ENCODE data around the gene DLGAP1.

Gene DLGAP1

DNA sequence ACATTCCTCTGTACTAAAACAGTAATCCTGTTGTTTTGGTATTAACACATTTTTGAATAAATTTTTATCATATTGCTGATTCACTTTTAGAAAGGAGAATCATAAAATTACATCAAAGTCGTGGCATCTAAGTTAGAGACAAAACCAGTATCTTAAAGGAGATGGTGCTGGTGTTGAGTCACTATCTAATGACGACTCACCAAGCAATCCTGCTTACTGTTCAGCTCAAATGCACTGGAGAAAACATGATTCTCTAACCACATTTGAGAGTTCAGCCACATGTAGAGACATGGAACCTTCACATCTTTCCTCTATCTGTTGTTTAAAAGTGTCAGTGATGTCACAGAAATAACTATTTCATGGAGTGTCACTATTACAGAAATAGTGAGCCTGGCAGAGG, 531.4 kb downstream of the DLGAP1 start:
- no peak for DNase-seq

GRCh38 chr18:3921826-3922225, 533.3 kb downstream of the DLGAP1 start:
- DNase-seq = no peak

DNA sequence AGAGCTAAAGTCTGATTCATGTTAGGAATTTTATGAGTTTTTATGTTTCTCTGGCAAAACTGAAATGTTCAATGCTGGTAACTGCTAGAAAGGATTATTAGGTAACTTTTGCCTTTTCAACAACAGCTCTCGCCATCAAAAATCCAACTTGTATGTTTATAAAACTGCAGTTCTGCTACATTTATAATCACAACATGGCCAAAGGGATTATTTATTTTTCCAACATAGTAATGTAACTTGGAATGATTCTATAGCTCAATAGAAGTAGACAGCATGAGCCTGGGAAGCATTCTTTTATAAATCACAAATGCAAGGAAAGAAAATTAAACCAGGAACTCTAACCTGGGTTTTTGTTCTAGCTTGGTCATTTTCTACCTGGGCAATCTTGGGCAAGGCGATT, 534.3 kb downstream of the DLGAP1 start:
- no peak for DNase-seq

DNA sequence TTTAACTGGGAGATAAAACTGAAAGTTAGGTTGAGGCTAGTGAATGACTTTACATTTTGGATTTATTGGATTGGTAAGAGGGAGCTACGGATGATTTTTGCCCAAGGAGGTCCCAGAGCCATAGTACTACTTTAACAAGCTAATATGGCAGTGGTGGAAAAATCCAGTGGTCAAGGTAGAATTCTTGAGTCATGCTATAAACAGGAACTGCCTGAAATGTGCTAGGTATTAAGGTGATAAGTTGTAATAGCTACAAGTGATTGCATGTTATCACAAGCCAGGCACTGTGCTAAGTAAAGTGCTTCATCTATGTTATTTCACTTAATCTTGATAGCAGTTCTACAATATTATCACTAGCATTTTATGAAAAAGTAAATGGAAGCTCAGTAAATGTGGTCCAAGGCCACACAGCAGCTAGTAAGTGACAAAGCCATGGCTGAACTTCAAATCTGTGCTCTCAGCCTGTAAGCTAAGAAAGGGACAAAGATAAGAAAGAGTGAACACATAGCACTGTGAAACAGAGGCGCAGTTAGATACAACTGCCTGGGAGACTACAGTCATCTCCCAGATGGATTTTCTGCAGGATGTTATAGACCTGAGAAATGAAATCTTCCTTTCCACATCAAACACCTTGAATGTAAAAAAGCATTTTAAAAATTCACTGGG, 535.6 kb downstream of the DLGAP1 start:
- no peak for DNase-seq

- DNase-seq = no peak
These were observed 539.0 kb downstream of the DLGAP1 start for GRCh38 chr18:3916082-3916481.

DNA sequence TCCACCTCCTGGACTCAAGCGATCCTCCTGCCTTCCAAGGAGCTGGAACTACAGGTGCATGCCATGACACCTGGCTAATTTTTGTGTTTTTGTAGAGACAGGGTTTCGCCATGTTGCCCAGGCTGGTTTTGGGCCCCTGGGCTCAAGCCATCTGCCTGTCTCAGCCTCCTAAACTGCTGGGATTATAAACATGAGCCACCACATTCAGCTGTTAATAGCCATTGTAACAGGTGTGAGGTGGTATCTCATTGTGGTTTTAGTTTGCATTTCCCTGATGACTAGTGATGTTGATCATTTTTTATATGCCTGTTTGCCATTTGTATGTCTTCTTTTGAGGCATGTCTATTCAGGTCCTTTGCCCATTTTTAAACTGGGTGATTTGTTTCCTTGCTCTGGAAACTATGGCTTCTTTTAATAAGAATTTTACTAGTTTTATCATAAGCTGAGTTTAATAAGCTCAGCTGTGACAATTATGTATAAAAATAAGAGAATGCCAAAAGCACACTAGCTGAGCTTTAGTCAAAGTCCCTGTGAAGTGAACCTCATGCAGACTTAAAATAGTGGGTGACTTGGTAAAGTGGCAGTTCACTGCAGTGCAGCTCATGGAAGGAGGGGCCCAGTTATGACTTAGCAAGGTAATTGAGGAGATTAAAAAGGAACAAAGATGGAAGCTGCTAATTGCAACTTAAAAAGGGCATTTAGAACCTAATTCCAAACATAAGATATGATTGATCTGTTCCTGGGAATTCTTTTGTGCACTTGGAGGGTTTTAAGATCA, 540.1 kb downstream of the DLGAP1 start:
- DNase-seq = no peak

DNA sequence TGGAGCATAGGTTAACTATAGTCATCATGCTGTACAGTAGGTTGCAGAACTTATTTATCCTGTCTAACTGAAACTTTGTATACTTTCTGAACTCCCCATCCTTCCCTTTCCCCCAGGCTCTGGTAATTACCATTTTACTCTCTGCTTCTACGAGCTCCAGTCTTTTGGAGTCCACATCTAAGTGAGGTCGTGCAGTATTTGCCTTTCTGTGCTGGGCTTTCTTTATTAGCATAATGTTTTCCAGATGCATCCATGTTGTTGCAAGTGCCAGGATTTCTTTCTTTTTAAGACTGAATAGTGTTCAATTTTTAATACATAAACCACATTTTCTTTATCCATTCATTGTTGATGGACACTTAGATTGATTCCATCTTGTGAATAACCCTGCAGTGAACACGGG, 541.0 kb downstream of the DLGAP1 start:
- DNase-seq = no peak

GRCh38 chr18:3912705-3913104, 542.4 kb downstream of the DLGAP1 start:
- DNase-seq = no peak

DNA sequence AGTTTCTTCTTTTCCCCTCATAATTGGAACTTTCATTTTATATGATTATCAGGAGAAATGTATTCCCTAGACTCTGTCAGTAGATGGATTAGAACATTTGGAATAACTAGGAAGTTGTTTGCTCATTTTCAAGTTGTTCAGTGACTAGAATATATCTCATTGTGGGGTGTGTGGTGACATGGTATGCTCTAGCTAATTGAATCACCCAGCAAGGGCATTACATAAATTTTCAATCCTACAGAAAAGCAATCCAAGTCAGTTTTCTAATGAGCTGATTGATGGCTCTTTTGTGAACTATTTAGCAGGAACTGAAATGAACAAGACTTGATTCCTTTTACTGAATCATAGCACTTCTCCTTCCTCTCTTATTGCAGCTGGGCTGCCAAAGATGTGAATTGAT, 543.7 kb downstream of the DLGAP1 start:
- DNase-seq = no peak

DNA sequence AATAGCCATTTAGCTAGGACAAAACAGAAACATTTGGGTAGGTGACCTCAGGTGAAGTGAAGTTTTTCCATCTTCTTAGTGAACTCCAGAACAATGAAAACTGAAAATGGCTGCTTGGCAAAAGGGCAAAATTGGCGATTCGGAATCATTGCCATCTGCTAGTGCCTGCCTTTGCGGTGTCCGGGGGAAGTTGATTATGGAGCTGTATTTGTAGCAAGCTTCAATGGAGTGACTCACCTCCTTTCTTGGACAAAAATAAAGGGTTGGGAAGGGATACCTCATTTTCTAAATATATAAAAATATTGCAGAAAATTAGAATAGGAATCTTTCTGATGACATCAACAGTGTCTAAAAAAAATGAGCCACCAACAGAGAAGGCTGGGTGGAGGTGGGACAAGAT, 544.6 kb downstream of the DLGAP1 start:
- DNase-seq = no peak

- DNase-seq = no peak
These were observed 547.2 kb downstream of the DLGAP1 start for GRCh38 chr18:3907955-3908354.

- DNase-seq = no peak
These were observed 548.9 kb downstream of the DLGAP1 start for GRCh38 chr18:3906116-3906750.

DNA sequence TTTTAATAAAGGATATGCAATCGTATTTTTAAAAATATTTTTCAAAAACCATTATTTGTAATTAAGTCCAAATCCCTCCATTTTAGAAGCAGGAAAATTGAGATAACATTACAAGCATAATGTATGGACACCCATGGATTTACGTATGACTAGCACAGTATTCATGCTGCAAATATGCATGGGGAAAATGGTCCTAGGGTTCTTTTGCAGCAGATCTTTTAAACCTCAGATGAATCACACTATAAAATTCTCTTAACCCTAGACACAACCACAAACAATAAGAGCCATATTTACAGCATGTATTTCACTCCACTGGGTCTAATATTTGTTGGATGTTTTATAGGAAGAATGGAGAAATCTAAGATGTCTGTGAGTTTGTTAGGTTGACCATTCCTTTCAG, 551.8 kb downstream of the DLGAP1 start:
- no peak for DNase-seq

GRCh38 chr18:3902676-3903075, 552.4 kb downstream of the DLGAP1 start:
- DNase-seq = no peak

- DNase-seq = no peak
These were observed 553.3 kb downstream of the DLGAP1 start for GRCh38 chr18:3901811-3902210.

DNA sequence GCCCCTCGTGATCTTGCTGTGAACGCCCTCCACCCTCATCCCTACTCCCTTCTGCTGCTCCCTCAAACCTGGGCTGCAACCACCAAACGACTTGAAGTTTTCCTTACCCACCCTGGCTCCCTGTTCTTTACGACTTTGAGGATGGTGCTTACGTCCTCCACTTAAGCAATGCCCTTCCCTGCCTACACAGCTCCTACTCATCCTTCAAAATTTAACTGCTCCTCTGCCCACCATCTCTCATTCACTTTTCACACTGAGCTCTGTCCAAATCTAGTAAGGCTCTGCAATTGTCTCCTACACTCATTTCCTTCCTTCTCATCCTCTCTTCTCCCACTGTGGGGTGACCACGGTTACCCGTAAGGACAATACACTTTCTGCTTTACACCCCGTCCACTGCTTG, 554.1 kb downstream of the DLGAP1 start:
- DNase-seq = no peak

- DNase-seq = no peak
These were observed 554.8 kb downstream of the DLGAP1 start for GRCh38 chr18:3900327-3900726.

DNA sequence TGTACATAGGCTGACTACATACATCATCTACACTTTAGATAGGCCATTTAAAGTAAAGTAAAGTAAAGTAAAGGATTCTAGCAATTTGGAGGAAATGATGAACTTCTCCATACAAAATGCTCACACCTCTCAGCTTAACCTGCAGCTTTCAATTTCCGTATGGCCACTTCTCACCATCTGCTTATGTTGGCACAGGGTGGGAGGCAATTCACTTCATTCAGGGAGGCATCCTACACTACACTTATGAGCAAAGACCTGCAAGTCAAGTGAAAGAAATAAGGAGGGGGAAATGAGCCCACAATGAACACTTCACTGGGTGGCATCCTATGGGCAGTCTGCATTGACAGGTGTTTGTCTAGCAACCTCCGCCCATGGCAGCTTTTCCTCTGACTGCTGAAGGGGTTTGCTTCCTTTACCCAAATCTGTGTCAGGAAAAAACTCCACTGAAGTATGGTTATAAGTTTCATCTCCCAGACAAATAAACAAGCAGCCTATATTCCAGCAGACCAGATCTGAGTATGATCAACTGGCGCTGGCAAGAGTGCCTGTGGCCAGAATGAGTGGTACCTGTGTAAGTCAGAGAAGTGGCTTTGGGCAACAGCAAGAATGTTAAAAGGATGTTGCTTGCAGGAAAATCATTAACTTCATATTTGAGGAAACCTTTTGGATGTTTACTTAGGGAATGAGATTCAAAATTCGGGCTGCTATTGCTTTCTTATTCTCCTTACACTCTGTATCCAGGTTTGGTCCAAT, 556.1 kb downstream of the DLGAP1 start:
- no peak for DNase-seq

DNA sequence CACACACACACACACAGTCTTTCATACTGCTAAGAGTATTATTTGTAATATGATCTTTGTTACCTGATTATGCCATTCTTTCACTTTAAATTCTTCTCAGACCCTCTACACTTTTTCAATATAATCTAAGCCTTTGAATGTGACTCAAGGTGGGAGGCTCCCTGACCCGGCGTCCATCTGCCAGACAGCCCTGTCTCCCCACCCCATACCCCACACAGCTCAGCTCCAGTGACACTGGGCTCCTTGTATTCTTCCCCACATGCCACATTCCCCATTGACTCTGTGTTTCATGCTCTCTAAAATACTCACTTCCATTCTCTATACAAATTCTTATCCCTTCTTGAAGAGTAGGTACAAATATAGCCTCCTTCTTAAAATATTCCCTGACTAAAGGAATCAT, 563.0 kb downstream of the DLGAP1 start:
- DNase-seq = no peak

GRCh38 chr18:3891245-3891644, 563.9 kb downstream of the DLGAP1 start:
- no peak for DNase-seq

GRCh38 chr18:3889803-3890202, 565.3 kb downstream of the DLGAP1 start:
- no peak for DNase-seq

- no peak for DNase-seq
These were observed 566.0 kb downstream of the DLGAP1 start for GRCh38 chr18:3889121-3889520.

GRCh38 chr18:3886575-3887322, 568.4 kb downstream of the DLGAP1 start:
- DNase-seq = no peak

Data from stimulated activated CD4-positive, alpha-beta T cell treated with anti-CD3 and anti-CD28 coated beads, Interleukin-4, amount 100 ng/mL, for 1 hour (primary cell).